SHP77 (cell line): ENCODE results near the gene PPM1E.

Source experiments
- DNase-seq, 2 experiments: peaks; one replicate each; lab custom pipeline; 2025; lab: John Stamatoyannopoulos, UW

The PPM1E gene

GRCh38 chr17:58996968-58997367, 241.3 kb downstream of the PPM1E start:
- DNase-seq: no peak

- no peak for DNase-seq
Observed at GRCh38 chr17:58997756-58998553, 242.3 kb downstream of the PPM1E start.

GRCh38 chr17:58998871-58999270, 243.2 kb downstream of the PPM1E start:
- no peak for DNase-seq

DNA sequence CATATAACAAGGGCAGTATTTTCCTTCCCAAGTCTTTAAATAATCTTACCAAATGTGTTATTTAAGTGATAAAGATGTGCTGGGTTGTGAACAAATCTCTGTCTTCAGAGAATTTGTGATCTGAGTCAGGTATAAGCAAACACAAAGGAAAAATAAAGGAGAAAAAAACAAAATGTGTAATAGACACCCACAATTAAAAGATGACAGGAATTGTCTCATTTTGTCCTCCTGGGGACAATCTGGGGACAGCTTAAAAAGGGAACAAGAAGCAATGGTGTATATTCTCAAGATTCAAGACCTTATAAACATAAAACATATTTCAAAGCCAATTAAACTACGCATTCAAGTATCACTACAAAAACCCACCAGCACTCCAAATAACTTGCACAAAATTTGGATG, 243.8 kb downstream of the PPM1E start:
- no peak for DNase-seq

- DNase-seq: no peak
Observed at GRCh38 chr17:59000022-59000421, 244.4 kb downstream of the PPM1E start.

- no peak for DNase-seq
Observed at GRCh38 chr17:59001158-59001814, 245.6 kb downstream of the PPM1E start.

DNA sequence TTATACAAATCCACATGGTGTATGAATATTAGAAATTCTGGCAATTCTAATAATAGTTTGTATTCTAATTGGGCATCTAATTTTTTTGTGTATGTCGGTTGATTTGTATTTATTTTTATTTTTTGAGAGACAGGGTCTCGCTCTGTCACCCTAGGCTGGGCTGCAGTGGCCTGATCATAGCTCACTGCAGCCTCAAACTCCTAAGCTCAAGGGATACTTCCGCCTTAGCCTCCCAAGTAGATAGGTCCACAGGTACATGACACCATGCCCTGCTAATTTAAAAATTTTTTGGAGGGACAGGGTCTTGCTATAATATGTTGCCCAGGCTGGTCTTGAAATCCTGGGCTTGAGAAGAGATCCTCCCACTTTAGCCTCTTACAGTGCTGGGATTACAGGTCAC, 246.5 kb downstream of the PPM1E start:
- DNase-seq: no peak

GRCh38 chr17:59002848-59003247, 247.2 kb downstream of the PPM1E start:
- no peak for DNase-seq

DNA sequence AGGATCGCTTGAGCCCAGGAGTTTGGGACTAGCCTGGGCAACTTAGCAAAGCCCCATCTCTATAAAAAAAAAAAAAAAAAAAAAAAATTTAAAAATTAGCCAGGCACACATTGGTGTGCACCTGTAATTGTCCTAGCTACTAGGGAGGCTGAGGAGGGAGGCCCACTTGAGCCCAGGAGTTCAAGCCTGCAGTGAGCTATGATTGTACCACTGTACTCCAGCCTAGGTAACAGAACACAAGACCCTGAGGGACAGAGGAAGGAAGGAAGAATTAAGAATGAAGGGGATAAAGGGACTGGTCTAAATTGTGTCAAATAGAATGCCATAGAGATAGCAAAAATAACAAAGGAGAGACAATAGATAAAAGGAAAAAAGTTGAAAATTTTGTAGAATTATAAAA, 248.2 kb downstream of the PPM1E start:
- no peak for DNase-seq

- peak; percentile 30 for DNase-seq
Observed at GRCh38 chr17:59004338-59005111, 248.9 kb downstream of the PPM1E start.

DNA sequence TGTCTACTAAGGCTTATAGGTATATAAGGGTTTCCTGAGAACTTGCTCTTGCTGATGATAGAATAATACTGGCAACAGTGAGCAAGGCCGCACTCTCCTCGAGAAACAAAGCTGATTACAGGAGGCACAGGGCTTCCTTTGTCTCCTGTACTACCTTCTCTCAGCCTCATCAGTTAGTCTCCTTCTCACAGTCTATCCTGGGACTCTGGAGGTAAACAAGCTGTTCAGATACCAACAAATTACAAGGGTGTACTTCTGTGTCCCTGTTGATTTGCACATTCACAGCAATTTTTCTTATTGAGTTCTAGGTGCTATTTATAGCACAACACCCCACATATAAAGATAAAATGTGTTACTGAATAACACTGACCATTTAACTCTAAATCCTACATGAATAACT, 252.3 kb downstream of the PPM1E start:
- DNase-seq: no peak

- no peak for DNase-seq
Observed at GRCh38 chr17:59008737-59009136, 253.1 kb downstream of the PPM1E start.

- DNase-seq: no peak
Observed at GRCh38 chr17:59010026-59010425, 254.4 kb downstream of the PPM1E start.

- no peak for DNase-seq
Observed at GRCh38 chr17:59011975-59012374, 256.3 kb downstream of the PPM1E start.

DNA sequence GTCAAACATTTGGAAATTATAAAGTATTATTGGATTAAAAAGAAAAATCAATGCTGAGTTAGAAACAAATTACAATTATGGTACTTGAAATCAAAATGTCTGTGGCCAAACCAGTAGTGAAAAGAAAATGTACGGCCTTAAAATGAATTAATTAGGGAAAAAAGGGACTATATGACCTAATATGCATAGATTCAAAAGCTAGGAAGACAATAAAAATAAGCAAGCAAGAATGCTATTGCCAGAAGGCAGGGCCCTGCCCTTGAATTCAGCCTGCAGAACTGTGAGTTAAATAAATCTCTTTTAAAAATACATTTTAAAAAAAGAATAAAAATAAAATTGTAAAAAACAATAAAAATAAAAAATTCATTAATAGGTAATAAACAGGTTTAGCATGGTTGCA, 262.4 kb downstream of the PPM1E start:
- no peak for DNase-seq

DNA sequence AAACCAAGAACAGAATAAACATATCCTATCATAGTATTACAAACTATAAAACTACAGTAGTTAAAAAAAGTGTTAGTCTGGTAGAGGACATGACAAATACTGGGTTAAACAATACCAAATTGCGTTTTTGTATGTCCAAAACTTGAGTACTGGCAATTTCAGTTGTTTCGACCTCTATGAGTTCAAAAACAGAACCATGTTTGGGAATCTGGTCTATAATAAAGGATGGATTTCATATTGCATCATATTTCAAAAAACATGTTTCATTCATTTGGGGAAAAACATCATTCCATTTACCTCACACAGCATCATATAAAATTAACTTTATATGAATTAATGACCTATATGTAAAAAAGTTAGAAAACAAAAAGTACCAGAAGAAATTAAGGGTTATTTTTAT, 269.3 kb downstream of the PPM1E start:
- no peak for DNase-seq

DNA sequence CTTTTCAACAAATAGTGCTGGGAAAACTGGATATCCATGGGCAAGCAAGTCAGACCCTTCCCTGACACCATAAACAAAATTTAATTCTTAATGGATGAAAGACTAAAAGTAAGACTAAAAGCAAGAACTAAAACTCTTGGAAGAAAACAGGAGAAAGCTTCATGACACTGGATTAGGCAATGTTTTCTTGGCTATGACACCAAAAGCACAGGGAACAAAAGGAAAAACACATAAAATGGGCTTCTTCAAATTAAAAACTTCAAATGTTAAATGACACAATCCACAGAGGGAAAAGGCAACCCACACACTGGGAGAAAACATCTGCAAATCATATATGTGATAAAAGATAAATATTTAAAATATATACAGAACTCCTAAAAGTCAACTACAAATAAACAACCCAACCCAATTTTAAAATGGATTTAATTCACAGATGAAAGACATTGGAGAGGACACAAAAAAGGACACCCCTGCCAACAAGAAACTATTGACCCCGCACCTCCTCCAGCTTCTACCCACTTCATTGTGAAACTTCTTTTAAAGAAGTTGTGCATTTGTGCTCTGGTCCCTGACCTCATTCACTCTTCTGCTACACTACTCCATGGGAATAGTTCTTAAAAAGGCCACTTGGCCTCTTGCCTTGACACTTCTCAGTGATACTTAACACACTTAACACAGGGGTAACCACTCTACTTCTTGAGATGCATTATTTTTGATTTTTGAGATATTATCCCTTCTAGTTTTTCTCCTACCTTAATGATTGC, 270.7 kb downstream of the PPM1E start:
- no peak for DNase-seq

DNA sequence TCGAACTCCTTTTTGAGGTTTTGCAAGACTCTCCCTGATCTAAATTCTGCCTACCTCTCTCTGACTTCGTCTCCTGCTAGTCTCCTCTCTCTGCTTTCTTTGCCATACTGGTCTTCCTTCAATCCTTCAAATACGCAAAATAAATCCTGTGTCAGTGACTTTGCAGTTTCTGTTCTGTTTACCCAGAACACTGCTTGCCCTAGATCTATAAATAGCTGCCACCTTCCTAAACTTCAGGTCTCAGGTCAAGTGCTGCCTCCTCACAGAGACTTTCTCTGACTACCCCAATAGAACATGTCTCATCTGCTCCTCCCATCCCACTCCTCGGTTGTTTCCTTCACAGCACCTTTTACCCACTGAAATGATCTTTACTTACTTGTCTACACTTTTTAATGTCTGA, 272.1 kb downstream of the PPM1E start:
- DNase-seq: no peak

- no peak for DNase-seq
Observed at GRCh38 chr17:59028328-59028727, 272.7 kb downstream of the PPM1E start.

- no peak for DNase-seq
Observed at GRCh38 chr17:59030811-59031210, 275.2 kb downstream of the PPM1E start.
